IPS-18a (cell line): ENCODE results near the gene AJM1.

Experiments used
- H3K27ac ChIP-seq: one replicate; pipeline ENCODE4 v1.5.1; 2013; ENCODE audit warnings: low read length
- H3K27me3 ChIP-seq: one replicate; pipeline ENCODE4 v1.6.1; 2013; ENCODE audit warnings: mild to moderate bottlenecking, low read length; ENCODE audit not compliant: control insufficient read depth, insufficient read depth
- H3K36me3 ChIP-seq: one replicate; pipeline ENCODE4 v1.6.1; 2013; ENCODE audit warnings: low read depth, low read length; ENCODE audit not compliant: control insufficient read depth
- H3K4me1 ChIP-seq: one replicate; pipeline ENCODE4 v1.6.1; 2013; ENCODE audit warnings: low read depth, low read length; ENCODE audit not compliant: control insufficient read depth
- H3K4me3 ChIP-seq: one replicate; pipeline ENCODE4 v1.5.1; 2013; ENCODE audit warnings: low read length
- H3K9ac ChIP-seq: one replicate; pipeline ENCODE4 v1.6.1; 2013; ENCODE audit warnings: mild to moderate bottlenecking, low read length, moderate library complexity
- H3K9me3 ChIP-seq: one replicate; pipeline ENCODE4 v1.6.1; 2013; ENCODE audit warnings: low read depth, low read length; ENCODE audit not compliant: control insufficient read depth

Gene AJM1

GRCh38 chr9:136857581-136858412 is 15.5 kb downstream of the AJM1 start:
- Histone ChIP-seq H3K4me1 (no peaks in the 10 kb centered on the region), H3K36me3 (peaks cover 22% of the 10 kb centered on the region), H3K4me3 (no peak overlapping the region), H3K27ac (no peak overlapping the region), H3K27me3 (no peaks in the 10 kb centered on the region), H3K9ac (no peak overlapping the region), H3K9me3 (no peaks in the 10 kb centered on the region)

GRCh38 chr9:136858452-136858843 is 16.2 kb downstream of the AJM1 start:
- Histone ChIP-seq H3K4me3 (no peak overlapping the region), H3K9ac (no peak overlapping the region), H3K36me3 (peaks cover 28% of the 10 kb centered on the region), H3K27me3 (no peaks in the 10 kb centered on the region), H3K27ac (no peak overlapping the region), H3K4me1 (no peaks in the 10 kb centered on the region), H3K9me3 (no peaks in the 10 kb centered on the region)

DNA sequence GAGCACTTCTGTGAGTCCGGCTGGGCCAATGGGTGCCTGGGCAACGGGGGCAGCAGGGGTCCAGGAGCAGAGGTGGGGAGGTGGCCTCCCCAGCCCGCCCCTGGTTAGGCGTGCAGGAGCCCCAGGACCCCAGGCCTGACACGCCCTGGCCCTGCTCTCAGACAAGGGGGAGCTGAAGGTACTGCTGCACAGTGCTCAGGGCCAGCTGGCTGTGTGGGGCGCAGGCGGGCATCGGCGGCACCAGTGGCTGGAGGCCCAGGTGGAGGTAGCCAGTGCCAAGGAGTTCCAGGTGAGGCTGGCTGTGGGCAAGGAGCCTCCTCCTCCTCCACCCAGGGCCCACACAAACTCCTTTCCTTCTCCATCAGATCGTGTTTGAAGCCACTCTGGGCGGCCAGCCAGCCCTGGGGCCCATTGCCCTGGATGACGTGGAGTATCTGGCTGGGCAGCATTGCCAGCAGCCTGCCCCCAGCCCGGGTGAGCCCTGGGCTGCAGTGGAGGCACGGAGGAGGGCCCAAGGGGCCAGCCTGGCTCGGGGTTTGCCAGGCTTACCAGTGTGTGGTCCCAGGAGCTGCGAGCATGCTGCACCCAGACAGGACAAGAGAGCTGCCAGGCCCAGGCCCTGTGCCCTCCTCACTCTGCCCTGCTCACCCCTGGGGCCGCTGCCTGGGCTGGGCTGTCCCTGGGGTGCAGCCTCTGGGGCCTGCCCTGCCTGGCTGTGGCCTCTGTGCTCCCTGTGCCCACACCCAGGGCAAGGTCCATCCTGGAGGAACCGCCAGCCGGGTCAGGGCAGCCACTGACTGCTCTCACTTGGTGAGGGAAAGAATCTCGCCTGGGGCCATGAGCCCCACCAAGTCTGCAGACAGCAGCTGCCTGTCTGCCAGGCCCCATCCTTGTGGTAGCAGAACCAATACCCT is 16.8 kb downstream of the AJM1 start:
- Histone ChIP-seq H3K4me3 (no peak overlapping the region), H3K27me3 (no peaks in the 10 kb centered on the region), H3K27ac (no peak overlapping the region), H3K4me1 (no peaks in the 10 kb centered on the region), H3K9ac (no peak overlapping the region), H3K9me3 (no peaks in the 10 kb centered on the region), H3K36me3 (peaks cover 35% of the 10 kb centered on the region)

DNA sequence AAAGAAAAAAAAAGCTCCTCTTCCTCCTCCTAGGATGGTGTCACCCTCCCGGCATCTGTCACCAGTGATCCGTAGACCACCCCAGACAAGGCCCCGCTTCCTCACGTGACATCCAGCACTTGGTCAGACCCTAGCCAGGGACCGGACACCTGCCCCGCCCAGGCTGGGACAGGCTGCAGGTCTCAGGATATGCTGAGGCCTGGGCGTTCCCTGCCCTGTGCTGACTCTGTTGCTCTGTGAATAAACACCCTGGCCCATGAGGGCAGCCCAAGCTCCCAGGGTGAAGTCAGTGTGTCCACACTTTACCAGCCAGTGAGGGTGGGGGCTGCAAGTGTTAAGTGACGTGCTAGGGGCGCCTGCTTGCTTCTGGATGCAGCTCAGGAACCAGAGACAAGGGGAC is 18.3 kb downstream of the AJM1 start:
- H3K36me3 ChIP-seq: peaks cover 37% of the 10 kb centered on the region
- H3K4me1 ChIP-seq: peaks cover 4% of the 10 kb centered on the region
- H3K27ac ChIP-seq: no peak overlapping the region
- H3K4me3 ChIP-seq: no peak overlapping the region
- H3K9me3 ChIP-seq: no peaks in the 10 kb centered on the region
- no peak overlapping the region for H3K9ac ChIP-seq
- H3K27me3 ChIP-seq: no peaks in the 10 kb centered on the region

GRCh38 chr9:136860933-136861873 is 18.9 kb downstream of the AJM1 start:
- H3K9ac ChIP-seq: no peak overlapping the region
- H3K27ac ChIP-seq: no peak overlapping the region
- peaks cover 4% of the 10 kb centered on the region for H3K4me1 ChIP-seq
- H3K36me3 ChIP-seq: peaks cover 37% of the 10 kb centered on the region
- H3K27me3 ChIP-seq: no peaks in the 10 kb centered on the region
- no peaks in the 10 kb centered on the region for H3K9me3 ChIP-seq
- H3K4me3 ChIP-seq: no peak overlapping the region

GRCh38 chr9:136861874-136862457 is 19.7 kb downstream of the AJM1 start:
- H3K9ac ChIP-seq: no peak overlapping the region
- H3K4me3 ChIP-seq: no peak overlapping the region
- no peaks in the 10 kb centered on the region for H3K9me3 ChIP-seq
- H3K27ac ChIP-seq: no peak overlapping the region
- no peaks in the 10 kb centered on the region for H3K27me3 ChIP-seq
- peaks cover 37% of the 10 kb centered on the region for H3K36me3 ChIP-seq
- H3K4me1 ChIP-seq: peaks cover 4% of the 10 kb centered on the region

DNA sequence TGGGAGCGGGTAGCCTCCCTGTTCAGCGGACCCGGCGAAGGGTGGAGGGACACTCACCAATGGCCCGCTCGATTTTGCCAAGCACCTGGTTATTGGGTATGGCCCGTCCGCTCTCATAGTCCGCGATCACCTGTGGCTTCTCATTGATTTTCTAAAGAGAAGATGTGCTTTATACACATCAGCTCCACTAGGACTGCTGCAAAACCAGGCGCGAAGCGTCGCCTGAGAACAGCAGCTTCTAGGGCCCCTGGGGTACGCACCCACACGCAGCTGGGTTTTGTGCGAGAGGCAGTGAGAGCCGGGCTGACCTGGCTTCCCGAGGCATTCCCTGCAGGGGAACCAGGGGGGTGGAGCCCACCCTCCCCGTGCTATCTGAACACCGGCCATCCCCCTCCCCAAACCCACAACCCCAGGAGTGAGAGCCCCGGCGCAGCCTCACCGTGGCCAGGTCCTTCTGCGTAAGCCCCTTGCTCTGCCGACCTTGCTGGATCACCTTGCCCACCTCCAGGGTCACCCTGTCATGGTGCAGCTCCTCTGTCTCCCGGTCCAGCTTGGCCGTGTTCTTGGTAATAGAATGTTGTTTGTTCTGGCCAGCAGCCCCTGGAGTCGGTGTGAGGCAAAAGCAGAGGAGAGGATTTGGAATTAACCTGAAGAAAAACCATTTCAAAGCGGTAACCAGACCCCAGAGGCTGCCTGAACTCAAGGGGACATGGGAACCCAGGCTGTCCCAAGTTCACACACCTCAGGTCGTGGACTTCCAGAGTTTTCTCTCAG is 20.8 kb downstream of the AJM1 start:
- H3K27me3 ChIP-seq: no peaks in the 10 kb centered on the region
- peaks cover 37% of the 10 kb centered on the region for H3K36me3 ChIP-seq
- H3K4me1 ChIP-seq: peaks cover 4% of the 10 kb centered on the region
- no peak overlapping the region for H3K27ac ChIP-seq
- no peak overlapping the region for H3K9ac ChIP-seq
- no peaks in the 10 kb centered on the region for H3K9me3 ChIP-seq
- no peak overlapping the region for H3K4me3 ChIP-seq

GRCh38 chr9:136863623-136864273 is 21.5 kb downstream of the AJM1 start:
- H3K9me3 ChIP-seq: no peaks in the 10 kb centered on the region
- peaks cover 4% of the 10 kb centered on the region for H3K4me1 ChIP-seq
- H3K27me3 ChIP-seq: no peaks in the 10 kb centered on the region
- H3K36me3 ChIP-seq: peaks cover 37% of the 10 kb centered on the region
- no peak overlapping the region for H3K27ac ChIP-seq
- H3K9ac ChIP-seq: no peak overlapping the region
- H3K4me3 ChIP-seq: no peak overlapping the region

GRCh38 chr9:136865041-136865767 is 22.9 kb downstream of the AJM1 start:
- Histone ChIP-seq H3K27me3 (no peaks in the 10 kb centered on the region), H3K4me3 (peak overlapping the region; percentile 46), H3K4me1 (peaks cover 4% of the 10 kb centered on the region), H3K36me3 (peaks cover 37% of the 10 kb centered on the region), H3K27ac (no peak overlapping the region), H3K9me3 (no peaks in the 10 kb centered on the region), H3K9ac (peak overlapping the region; percentile 66)
